ENCODE data around the gene STXBP6. TPM values are rescaled to one million over a fixed set of nuclear protein-coding genes. Genes with fewer than 3 reads are reported as not detected.
A peak's percentile ranks its signal among the peaks of the same experiment; 100 is the strongest.
"Not testable (repeated sequence)": the region's sequence is repeated elsewhere in the genome, so short reads cannot be mapped to it uniquely, and the experiment has no call there.

STXBP6 gene
- total RNA-seq, 2 experiments from 2014 or later: not detected

DNA sequence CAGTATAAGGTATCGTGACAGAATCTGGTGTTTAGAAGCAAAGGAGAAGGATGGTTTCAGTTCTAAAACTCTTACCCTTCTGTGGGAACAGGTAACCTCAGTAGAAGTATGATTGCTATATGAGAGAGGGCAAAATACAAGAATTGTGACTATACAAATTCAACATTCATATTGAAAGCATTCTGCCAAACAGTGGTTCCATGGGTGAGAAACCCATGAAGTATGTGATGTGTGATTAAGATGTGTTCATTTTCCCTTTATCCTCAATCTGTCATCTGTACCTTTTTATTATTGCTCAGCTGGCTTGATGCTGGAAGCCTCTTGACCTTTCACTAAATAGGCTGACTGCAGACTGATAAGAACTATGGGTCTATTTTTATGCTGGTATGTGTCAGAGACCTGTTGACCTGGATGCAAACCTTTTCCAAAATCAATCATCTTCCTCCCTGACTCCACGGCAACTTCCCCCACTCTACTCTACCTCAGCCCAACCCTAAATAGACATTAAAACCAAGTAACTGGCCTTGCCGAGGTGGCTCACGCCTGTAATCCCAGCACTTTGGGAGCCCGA is 109.6 kb downstream of the STXBP6 start:
- POLR2A ChIA-PET: no interaction called here
- intact Hi-C loops (cut with DNase I, micrococcal nuclease): no loop called here
- H3K4me1 Mint-ChIP-seq: peaks cover 3% of the 10 kb centered on the region
- CTCF ChIA-PET: no interaction called here
- H3K9me3 Mint-ChIP-seq (ENCODE audit: low read depth): no peaks in the 10 kb centered on the region
- no peak overlapping the region for H3K27ac Mint-ChIP-seq
- DNase-seq: no peak
- no peaks in the 10 kb centered on the region for H3K36me3 Mint-ChIP-seq (ENCODE audit: low read depth)
- no peak overlapping the region for H3K4me3 Mint-ChIP-seq
- peaks cover under 1% of the 10 kb centered on the region for H3K27me3 Mint-ChIP-seq
- ATAC-seq: peak; percentile 58

DNA sequence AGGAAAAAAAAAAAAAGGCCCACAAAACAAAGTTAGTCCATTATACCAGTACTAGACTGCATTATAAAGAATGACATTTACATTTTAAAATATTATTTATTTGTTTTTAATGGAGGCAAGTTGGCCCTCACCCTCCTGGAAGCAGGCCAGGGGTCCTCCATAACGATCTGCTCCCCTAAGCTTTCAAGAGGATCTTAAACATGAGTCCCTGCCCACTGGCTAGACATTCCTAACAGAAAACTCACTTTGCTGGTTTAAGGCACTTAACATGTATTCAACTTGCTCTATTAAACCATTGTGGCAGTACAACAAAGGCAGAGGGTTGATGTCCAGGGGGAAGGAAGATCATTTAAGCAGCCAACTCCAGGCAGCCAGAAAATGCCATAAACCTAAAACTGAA is 111.4 kb downstream of the STXBP6 start:
- Mint-ChIP-seq H3K27me3 (peaks cover 4% of the 10 kb centered on the region), H3K4me3 (no peak overlapping the region), H3K27ac (no peak overlapping the region), H3K9me3 (ENCODE audit: low read depth) (no peaks in the 10 kb centered on the region), H3K36me3 (ENCODE audit: low read depth) (no peaks in the 10 kb centered on the region), H3K4me1 (peaks cover 3% of the 10 kb centered on the region)
- ChIA-PET CTCF (interaction anchor here (0.6 kb wide), 2 partner anchors 84 to 95 kb away, joined by 3 to 6 read pairs; no protein-coding TSS in a partner anchor), POLR2A (no interaction called here)
- DNase-seq: no peak
- no peak for ATAC-seq
- intact Hi-C loops (cut with DNase I, micrococcal nuclease): no loop called here

DNA sequence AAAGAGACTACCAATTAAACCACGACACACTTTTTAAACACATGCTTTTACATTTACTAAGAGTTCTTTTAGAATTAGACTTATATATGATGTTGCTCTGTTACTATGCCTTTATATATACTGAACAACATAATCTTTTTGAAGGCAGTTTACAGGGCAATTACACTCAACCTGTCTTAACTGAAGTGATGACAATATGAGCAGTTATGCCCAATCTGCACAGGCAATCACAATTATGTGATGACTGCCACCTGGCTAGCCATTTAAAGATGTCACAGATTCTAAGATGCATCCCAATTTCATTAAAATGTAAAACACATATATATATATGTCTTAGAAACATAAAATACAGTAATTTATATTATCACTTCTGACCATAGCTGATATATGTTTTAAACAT is 112.6 kb downstream of the STXBP6 start:
- no peaks in the 10 kb centered on the region for H3K4me1 Mint-ChIP-seq
- ATAC-seq (no peak), DNase-seq (no peak)
- H3K9me3 Mint-ChIP-seq (ENCODE audit: low read depth): no peaks in the 10 kb centered on the region
- ChIA-PET POLR2A (no interaction called here), CTCF (no interaction called here)
- no peak overlapping the region for H3K27ac Mint-ChIP-seq
- H3K36me3 Mint-ChIP-seq (ENCODE audit: low read depth): no peaks in the 10 kb centered on the region
- no peak overlapping the region for H3K4me3 Mint-ChIP-seq
- H3K27me3 Mint-ChIP-seq: peaks cover 9% of the 10 kb centered on the region
- intact Hi-C loops (cut with DNase I, micrococcal nuclease): no loop called here

DNA sequence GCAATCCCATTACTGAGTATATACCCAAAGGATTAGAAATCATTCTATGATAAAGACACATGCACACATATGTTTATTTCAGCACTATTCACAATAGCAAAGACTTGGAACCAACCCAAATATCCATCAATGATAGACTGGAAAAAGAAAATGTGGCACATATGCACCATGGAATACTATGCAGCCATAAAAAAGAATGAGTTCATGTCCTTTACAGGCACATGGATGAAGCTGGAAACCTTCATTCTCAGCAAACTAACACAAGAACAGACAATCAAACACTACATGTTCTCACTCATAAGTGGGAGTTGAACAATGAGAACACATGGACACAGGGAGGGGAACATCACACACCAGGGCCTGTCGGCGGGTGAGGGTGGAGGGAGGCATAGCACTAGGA is 113.2 kb downstream of the STXBP6 start:
- peaks cover 10% of the 10 kb centered on the region for H3K27me3 Mint-ChIP-seq
- DNase-seq; ATAC-seq; intact Hi-C loops (cut with DNase I, micrococcal nuclease); POLR2A ChIA-PET; H3K4me1 Mint-ChIP-seq; H3K4me3 Mint-ChIP-seq; CTCF ChIA-PET; H3K27ac Mint-ChIP-seq; H3K9me3 Mint-ChIP-seq (ENCODE audit: low read depth); H3K36me3 Mint-ChIP-seq (ENCODE audit: low read depth): not testable (repeated sequence)

DNA sequence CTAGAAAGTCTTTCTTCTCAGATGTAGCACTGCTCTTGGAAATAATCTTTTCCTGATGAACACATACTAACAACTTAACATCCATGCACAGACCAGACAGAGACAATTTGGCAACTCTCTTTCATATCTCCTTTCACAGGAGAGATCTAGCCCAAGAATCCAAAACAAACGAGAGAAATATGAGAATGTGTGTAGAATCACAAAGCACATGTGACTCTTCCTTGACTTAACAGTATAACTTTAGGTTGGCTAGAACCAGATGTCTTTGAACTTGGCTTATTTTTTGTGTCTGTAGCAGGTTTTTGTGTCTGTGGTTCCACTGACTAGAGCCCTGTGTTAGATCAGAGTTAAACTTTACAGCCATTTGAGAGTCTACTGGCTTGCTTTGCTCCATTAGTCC is 114.2 kb downstream of the STXBP6 start:
- intact Hi-C loops (cut with DNase I, micrococcal nuclease): no loop called here
- CTCF ChIA-PET: no interaction called here
- no peak overlapping the region for H3K4me3 Mint-ChIP-seq
- peaks cover 14% of the 10 kb centered on the region for H3K27me3 Mint-ChIP-seq
- H3K9me3 Mint-ChIP-seq (ENCODE audit: low read depth): no peaks in the 10 kb centered on the region
- POLR2A ChIA-PET: no interaction called here
- H3K4me1 Mint-ChIP-seq: no peaks in the 10 kb centered on the region
- no peaks in the 10 kb centered on the region for H3K36me3 Mint-ChIP-seq (ENCODE audit: low read depth)
- ATAC-seq: no peak
- no peak overlapping the region for H3K27ac Mint-ChIP-seq
- no peak for DNase-seq

DNA sequence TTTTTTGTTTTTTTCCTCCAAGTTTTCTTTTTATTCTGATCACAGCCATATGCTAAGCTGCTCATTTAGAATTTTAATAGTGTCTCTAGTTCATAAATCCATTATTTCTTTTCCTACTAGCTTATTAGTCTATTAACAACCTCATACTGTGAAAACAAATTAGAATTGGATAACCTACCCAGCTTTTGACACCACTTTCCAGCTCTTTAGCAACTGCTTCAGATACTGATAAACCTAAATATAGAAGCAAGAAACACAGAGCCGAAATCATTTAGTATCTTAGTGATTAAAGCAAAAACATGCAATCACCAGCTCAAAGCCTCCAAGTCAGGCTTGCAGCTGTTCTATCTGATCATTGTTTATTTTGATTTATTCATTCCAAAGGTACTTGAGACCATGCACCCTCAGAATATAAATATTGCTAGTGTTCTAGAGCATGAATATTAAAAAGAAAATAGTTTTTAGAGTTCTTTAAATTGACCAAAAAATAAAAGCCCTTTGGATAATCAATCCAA is 121.5 kb downstream of the STXBP6 start:
- no peak overlapping the region for H3K27ac Mint-ChIP-seq
- ATAC-seq (no peak), DNase-seq (no peak)
- ChIA-PET POLR2A (no interaction called here), CTCF (no interaction called here)
- no peaks in the 10 kb centered on the region for H3K4me1 Mint-ChIP-seq
- H3K27me3 Mint-ChIP-seq: peaks cover 18% of the 10 kb centered on the region
- intact Hi-C loops (cut with DNase I, micrococcal nuclease): no loop called here
- no peaks in the 10 kb centered on the region for H3K9me3 Mint-ChIP-seq (ENCODE audit: low read depth)
- no peaks in the 10 kb centered on the region for H3K36me3 Mint-ChIP-seq (ENCODE audit: low read depth)
- H3K4me3 Mint-ChIP-seq: no peak overlapping the region

DNA sequence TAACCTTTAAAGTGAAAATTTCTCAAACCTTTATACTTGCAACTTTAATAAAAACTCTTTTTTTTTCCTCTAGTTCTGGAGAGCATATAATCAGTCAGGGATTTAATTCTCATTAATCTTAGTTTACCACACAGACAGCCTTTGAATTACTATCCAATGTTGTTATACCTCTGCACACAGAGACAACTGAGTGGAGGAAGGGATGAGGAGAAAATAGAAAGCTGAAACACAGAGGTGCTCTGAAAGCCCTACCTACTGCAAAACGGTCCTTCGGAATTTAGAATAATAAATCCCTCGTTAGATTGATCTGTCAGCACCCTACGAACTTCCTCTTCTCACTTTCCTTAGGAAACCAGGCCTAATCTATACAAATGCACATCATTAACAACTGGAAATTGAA is 122.1 kb downstream of the STXBP6 start:
- POLR2A ChIA-PET: no interaction called here

DNA sequence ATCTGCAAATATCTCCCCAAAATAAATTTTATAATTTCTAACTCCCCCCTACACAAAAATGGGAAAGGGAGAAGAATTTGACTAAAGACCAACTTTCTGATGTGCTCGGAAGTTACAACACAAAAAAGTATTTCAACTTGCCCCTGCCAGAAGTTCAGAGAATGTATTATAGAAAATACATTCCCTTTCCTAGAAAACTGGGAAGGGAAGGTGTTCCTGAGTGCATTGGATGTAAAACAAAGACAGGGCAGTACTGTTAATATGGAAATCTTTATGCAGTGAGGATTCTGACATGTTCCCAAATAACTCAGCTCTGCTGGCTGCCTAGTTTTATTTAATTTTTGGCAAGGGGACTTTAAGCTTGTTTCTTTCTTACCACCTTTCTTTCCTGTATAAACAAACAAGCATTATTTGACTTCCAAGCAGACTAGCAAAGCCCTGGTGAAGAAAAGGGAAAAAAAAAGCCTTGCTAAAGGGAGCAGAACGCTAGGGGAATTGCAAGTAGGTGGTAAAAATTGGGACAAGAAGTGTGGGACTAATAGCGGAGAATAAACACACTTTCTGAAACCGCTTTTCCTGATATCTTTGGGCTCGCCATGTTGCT is 124.1 kb downstream of the STXBP6 start:
- intact Hi-C loops (cut with DNase I, micrococcal nuclease): no loop called here
- Mint-ChIP-seq H3K4me1 (no peaks in the 10 kb centered on the region), H3K27ac (no peak overlapping the region), H3K9me3 (ENCODE audit: low read depth) (no peaks in the 10 kb centered on the region), H3K4me3 (no peak overlapping the region), H3K27me3 (peaks cover 11% of the 10 kb centered on the region), H3K36me3 (ENCODE audit: low read depth) (no peaks in the 10 kb centered on the region)
- ChIA-PET CTCF (interaction anchor here (0.7 kb wide), 1 partner anchor 71 kb away, joined by 3 read pairs; no protein-coding TSS in a partner anchor), POLR2A (no interaction called here)
- DNase-seq: no peak
- no peak for ATAC-seq

More for the DNA sequence above, 122.1 kb downstream of the STXBP6 start:
- H3K4me1 Mint-ChIP-seq: no peaks in the 10 kb centered on the region
- no peak overlapping the region for H3K27ac Mint-ChIP-seq
- ATAC-seq (no peak), DNase-seq (no peak)
- no peaks in the 10 kb centered on the region for H3K36me3 Mint-ChIP-seq (ENCODE audit: low read depth)
- CTCF ChIA-PET: interaction anchor here (0.7 kb wide), 1 partner anchor 9 kb away, joined by 4 read pairs; no protein-coding TSS in a partner anchor
- intact Hi-C loops (cut with DNase I, micrococcal nuclease): no loop called here
- H3K4me3 Mint-ChIP-seq: no peak overlapping the region
- H3K27me3 Mint-ChIP-seq: peaks cover 17% of the 10 kb centered on the region
- H3K9me3 Mint-ChIP-seq (ENCODE audit: low read depth): no peaks in the 10 kb centered on the region

DNA sequence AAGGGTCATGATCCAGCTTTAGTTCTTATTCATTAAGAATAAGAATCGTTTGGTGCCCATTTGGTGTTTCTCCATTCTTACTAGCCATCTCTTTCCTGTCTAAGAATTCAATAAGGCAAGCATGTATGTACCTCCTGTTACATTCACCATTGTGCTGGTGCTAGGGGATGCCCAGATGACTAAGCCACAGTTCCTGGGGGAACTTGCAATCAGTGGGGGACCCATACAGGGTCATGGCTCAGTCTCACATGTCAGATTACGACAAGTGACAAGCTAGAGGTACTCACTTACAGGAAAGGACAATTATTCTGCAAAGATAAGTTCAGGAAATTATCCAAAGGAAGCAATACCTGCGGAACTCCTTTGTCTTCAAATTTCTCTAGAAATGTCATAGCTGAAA is 125.4 kb downstream of the STXBP6 start:
- no peak overlapping the region for H3K27ac Mint-ChIP-seq
- CTCF ChIA-PET: no interaction called here
- H3K27me3 Mint-ChIP-seq: peaks cover 13% of the 10 kb centered on the region
- ATAC-seq: no peak
- no peaks in the 10 kb centered on the region for H3K36me3 Mint-ChIP-seq (ENCODE audit: low read depth)
- intact Hi-C loops (cut with DNase I, micrococcal nuclease): no loop called here
- no peak for DNase-seq
- no peaks in the 10 kb centered on the region for H3K9me3 Mint-ChIP-seq (ENCODE audit: low read depth)
- POLR2A ChIA-PET: no interaction called here
- H3K4me3 Mint-ChIP-seq: no peak overlapping the region
- no peaks in the 10 kb centered on the region for H3K4me1 Mint-ChIP-seq

DNA sequence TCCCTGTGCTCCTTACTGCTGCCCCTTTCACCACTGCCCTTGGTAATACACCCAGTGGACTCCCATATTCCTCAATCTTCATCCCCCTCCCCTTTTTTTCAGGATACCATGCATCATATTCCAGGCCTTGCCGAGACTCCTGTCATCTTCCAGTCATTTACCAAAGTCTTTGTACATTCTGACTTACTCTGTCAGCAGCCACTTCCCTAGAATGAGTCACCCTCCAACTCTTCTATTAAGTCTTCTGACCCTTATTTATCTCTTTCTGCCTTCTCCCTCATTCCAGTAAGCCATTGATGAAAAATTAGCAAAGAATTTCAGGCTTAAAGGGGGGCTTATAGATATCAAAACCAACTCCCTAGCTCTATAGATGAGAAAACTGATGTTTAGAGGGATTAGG is 128.0 kb downstream of the STXBP6 start:
- Mint-ChIP-seq H3K4me3 (no peak overlapping the region), H3K36me3 (ENCODE audit: low read depth) (no peaks in the 10 kb centered on the region), H3K27me3 (peaks cover 13% of the 10 kb centered on the region), H3K27ac (no peak overlapping the region), H3K4me1 (no peaks in the 10 kb centered on the region), H3K9me3 (ENCODE audit: low read depth) (no peaks in the 10 kb centered on the region)
- ChIA-PET POLR2A (no interaction called here), CTCF (no interaction called here)
- DNase-seq: no peak
- intact Hi-C loops (cut with DNase I, micrococcal nuclease): no loop called here
- ATAC-seq: no peak

DNA sequence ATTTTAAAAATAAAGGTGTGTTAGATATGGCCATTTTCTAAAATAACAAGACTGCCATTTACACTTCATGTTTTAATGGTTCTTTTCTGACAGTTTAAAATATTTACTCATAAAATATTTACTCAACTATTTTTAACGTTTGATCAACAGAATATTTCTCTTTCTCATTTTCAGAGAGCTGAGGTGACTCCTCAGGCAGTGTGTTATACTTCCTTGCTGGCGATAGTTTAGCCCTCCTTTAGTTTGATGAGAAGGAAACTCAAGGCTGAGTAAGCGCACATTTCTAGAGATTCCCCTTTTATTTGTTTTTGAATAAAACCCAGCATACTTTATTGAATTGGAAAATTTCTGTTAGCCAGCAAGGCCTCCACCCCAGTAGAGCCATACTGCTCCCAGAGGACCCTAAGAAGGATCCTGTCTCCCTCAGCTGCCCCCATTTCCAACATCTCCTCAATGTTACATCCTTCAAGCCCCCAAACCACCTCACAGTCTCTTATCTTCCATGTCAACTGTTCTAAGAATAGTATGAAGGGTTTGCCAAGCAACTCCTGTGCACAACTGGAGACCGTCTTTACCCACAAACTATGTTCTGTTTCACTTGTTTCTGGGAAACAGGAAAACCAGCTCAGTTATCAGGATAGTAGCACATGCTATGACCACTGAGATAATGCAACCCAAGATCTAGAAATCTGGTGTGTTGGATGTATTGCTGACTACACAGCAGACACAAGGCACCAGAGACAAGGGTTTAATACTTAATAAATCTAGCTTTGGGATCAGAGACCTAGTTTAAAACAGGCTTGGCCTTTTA is 129.5 kb downstream of the STXBP6 start:
- POLR2A ChIA-PET: no interaction called here
- no peak overlapping the region for H3K4me3 Mint-ChIP-seq
- ATAC-seq: no peak

DNA sequence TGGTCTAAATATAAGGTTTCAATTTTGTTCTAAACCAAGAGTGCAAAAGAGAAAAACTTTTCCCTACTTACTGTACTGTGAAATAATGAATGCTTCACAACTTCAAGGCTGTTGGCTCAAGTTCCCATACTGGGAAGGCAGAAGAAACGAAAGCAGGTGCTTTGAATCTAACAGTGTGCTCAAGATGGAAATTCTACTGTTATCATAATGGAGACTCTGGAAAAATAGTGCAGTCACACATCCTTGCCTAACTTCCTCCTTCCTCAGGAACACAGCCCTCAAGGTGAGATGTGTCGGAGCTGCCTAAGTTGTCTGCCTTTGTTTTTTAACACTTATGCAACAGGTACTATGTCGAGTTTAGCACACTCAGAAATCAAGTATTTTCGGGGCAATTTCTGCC is 131.1 kb downstream of the STXBP6 start:
- Mint-ChIP-seq H3K9me3 (ENCODE audit: low read depth) (no peaks in the 10 kb centered on the region), H3K4me3 (no peak overlapping the region), H3K36me3 (ENCODE audit: low read depth) (no peaks in the 10 kb centered on the region), H3K27ac (no peak overlapping the region), H3K4me1 (no peaks in the 10 kb centered on the region), H3K27me3 (peaks cover 21% of the 10 kb centered on the region)
- intact Hi-C loops (cut with DNase I, micrococcal nuclease): no loop called here
- POLR2A ChIA-PET: no interaction called here
- no peak for DNase-seq
- CTCF ChIA-PET: interaction anchor here (0.5 kb wide), 1 partner anchor 8 kb away, joined by 4 read pairs; no protein-coding TSS in a partner anchor
- ATAC-seq: no peak

More for the DNA sequence above, 129.5 kb downstream of the STXBP6 start:
- CTCF ChIA-PET: no interaction called here
- intact Hi-C loops (cut with DNase I, micrococcal nuclease): no loop called here
- peaks cover 18% of the 10 kb centered on the region for H3K27me3 Mint-ChIP-seq
- H3K27ac Mint-ChIP-seq: no peak overlapping the region
- DNase-seq: no peak
- H3K4me1 Mint-ChIP-seq: no peaks in the 10 kb centered on the region
- H3K9me3 Mint-ChIP-seq (ENCODE audit: low read depth): no peaks in the 10 kb centered on the region
- no peaks in the 10 kb centered on the region for H3K36me3 Mint-ChIP-seq (ENCODE audit: low read depth)

Measured in activated CD4-positive, alpha-beta T cell treated with anti-CD3 and anti-CD28 coated beads for 36 hours (primary cell).